GM18858 (cell line): ENCODE measurements around the gene RASSF7.
"Not testable (repeated sequence)": the region's sequence is repeated elsewhere in the genome, so short reads cannot be mapped to it uniquely, and the experiment has no call there.

Source experiments
- ATAC-seq: cut with Tn5 transposase; IDR thresholded peaks from one replicate; pipeline ENCODE4 v1.9.1; 2021; ENCODE audit not compliant: unreplicated experiment

The RASSF7 gene

DNA sequence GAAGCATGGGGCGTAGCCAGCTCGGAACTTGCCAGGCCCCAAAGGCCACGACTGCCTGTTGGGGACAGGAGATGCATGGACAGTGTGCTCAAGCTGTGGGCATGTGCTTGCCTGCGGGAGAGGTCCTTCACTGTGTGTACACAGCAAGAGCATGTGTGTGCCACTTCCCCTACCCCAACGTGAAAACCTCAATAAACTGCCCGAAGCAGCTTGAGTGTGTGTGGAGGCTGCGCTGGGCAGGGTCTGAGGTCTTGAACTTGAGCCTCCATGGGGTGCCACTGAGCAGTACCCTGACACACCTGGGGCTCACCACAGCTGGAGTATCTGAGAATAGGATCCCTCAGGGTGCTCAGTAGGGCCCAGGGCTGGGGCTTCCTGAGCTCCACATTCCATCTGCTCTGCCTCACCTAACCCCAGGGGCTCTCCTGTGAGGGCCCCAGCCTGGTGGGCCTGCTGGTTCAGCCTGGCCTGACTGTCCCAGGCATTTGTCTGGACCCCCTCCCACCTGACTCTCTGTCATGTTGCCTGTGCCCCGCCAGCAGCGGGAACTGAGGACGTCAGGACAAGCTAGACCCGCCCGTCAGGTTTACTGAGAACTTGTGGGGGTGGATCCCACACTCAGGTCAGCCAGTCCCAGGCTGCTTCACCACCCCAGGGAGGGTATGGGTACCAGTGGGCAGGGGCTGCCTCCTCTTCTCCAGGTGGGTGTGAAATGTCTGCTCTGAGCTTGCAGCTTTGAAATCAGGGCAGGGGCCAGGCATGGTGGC is 3.2 kb downstream of the RASSF7 start:
- ATAC-seq: no peak

DNA sequence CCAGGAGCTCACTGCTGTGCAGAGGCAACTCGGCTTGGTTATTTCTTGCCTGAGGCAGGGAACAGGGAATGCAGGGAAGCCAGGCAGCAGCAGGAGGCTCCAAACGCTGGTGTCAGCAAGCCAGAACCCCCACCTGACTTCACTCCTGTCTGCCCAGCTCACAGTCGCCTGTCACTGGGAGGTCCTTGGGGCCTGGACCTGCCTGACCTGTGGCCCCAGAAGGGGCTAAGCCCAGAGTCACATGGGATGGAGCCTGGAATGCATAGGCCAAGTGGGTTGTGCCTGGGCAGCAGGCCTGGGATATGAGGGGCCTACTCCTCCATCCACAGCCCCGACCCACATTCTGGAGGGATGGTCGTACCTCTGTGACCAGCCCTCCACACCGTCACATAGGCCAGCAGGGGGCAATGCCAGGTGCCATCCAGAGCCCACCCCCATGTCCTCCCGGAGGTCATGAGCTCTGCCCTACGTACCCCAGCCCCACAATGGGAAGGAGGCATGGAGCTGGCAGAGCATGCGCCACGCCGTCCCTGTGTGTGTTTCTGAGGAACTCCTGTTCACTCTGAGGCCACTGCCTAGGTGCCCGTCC is 5.2 kb downstream of the RASSF7 start:
- no peak for ATAC-seq

DNA sequence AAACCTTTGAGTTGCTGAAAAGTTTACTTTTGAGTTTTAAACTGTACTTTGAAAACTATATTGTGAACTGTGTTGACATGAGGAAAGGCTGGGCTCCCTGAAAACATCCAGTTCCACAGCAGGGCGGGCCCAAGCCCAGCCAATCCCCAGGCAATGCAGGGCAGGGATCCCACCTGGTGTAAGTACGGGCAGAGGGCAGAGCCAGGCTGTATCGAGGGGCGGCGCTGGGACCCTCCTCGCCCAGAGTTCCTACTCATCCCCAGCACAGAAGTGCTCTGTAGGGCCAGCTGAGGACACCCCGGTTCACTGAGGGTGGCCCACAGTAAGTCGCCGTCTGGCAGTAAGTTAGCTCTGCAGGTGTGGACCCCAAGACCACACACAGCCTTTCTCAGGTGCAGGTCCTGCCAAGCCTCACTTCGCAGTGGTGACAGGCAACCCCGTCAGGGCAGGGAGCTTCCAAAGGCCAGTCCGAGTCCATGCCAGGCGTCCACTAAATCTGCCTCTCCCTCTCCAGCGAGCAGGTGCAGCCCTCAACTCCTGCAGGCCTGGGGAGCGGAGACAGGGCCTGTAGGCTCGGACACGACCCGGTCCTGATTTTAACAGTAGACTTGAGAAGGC is 6.3 kb downstream of the RASSF7 start:
- no peak for ATAC-seq

DNA sequence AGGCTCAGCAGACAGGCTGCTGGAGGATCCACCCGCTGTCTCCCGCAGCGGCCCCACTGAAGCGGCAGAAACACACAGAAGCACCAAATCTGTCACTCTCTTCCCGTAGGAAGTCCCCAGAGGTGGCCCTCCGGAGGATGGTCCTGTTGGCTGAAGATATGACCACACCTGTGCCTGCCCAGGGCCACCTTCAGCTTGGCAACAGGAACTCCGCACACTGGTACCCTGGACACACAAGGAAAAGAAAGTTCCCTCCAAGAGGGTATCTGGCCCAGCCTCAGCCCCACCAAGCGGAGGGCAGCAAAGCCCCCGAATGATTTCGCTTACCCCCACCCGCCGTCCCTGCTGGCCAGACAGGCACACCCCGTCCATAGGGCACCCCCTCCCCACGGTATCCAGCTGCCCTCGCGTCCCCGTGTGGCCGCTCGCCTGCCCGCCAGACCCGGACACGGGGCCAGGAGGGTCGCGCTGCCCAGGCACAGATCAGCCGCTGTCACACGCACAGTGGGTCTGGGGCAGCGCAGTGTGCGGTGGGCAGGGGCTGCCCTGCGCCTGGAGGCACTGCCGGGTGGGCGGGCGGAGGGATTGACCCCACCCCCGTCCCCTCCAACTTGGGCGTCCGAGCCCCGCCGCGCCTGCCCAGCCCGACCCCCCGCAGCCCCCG is 7.0 kb downstream of the RASSF7 start:
- no peak for ATAC-seq

DNA sequence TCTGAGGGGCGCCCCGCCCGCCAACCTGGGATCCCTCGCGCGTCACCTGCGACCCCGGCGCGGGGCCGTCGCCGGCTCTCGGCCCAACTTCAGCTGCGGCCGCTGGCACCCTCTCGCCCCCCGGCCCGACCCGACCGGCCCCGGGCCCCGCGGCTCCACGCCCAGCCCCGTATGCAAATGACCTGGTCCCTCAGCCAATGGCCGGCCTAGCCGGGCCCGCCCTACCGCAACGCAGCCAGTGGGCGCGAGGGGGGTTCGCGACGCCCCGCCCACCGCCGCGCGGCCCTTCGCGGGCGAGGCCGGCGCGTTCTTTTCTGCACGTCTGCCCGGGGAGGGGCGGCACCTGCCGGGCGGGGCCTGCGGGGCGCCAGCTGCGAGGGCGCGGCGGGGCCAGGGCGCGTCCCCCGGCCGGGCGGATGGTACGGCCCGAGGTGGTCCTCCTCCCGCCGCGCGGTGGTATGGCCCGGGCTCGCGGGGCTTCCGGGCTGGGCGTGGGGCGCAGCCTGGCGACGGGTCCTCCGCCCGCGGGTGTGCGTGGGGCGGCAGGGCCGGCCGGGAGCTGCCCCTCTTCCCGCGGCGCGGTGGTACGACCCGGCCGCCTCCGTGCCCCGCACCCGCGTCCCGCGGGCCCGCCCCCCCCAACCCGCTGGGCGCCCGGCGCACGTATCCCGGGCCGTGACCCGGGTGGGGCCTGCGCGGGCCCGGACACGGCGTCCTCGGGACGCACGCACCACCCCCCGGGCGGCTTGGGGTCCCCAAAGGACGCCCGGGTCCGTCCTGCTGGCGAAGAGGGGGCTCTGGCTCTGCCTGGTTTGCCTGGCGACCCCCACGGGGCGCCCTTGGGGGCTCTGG is 7.8 kb downstream of the RASSF7 start:
- ATAC-seq: peak; percentile 74

DNA sequence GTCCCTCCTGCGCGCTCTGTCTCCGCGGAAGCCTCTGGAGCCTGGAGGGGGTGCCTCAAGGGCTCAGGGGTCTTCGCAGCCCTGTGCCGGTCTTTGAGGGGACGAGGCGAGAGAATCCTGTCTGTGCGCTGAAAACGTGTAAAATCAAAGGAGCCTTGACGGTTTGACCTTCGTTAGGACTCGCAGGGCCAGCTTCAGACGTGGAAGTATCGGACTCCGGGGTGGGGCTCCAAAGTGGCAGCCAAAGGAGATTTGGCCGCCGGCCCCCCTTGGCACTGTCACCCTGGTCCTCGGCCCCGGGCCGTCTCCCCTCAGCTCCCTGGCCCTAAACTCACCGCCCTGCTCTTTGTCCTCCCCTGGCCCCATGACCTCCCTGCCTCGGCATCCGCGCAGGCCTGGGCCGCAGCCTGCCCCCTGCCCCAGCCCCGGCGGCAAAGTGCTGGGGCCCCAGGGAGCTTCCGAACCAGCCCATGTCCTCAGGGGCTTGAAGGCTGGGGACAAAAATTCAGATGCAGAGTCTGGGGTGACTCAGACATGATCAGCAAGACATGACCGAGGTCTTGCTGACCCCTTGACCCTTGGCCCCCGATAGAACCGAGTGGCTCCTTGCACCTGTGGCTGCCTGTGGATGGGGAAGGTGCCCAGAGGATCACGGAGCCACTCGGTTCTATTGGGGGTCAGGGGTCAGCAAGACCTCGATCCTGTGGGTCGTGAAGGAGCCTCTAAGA is 8.6 kb downstream of the RASSF7 start:
- ATAC-seq: no peak

DNA sequence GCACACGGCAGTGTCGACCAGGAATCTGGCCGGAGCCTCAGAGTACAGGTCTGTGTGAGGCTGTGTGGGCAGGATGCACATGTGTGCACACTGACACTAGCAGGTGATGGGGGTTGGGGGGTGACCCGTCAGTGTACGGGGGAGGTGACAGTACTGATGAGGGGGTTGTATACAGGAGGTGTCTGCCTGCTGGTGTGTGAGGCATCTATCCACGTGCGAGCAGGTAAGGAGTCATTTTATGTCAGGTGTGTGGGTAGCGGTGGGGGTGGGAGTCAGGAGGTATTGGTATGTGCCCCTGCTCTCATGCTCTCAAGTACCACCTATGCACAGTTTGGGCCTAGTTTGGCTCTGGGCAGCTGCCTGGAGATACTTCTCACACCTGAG is 11.0 kb downstream of the RASSF7 start:
- no peak for ATAC-seq

DNA sequence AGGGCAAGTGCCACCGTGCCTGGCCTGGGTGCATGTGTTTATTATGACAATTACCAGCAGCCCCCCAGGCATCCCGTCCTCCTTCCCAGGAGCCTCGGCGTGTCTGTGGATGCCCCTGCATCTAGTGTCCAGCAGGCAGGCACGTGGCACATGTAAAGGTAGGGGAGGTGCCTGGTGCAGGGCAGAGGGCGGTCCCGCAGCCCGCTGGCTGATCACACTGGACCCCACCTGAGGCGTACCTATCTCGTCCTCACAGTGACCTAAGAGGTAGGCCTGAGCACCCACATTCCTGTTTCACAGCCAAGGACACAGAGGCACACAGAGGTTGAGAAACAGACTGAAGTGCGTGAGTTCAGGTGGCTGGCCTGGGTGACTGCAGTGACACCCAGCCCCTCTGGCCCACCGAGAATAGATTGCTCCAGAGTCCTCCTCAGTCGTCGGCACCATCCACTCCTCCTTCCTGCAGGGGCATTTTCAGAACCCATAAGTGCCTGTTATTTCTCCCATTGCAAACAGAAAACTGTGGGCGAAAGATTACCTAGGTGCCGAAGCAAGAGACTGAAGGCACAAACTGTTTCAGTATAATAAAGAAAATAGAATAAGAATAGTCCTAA is 12.5 kb downstream of the RASSF7 start:
- ATAC-seq: no peak

DNA sequence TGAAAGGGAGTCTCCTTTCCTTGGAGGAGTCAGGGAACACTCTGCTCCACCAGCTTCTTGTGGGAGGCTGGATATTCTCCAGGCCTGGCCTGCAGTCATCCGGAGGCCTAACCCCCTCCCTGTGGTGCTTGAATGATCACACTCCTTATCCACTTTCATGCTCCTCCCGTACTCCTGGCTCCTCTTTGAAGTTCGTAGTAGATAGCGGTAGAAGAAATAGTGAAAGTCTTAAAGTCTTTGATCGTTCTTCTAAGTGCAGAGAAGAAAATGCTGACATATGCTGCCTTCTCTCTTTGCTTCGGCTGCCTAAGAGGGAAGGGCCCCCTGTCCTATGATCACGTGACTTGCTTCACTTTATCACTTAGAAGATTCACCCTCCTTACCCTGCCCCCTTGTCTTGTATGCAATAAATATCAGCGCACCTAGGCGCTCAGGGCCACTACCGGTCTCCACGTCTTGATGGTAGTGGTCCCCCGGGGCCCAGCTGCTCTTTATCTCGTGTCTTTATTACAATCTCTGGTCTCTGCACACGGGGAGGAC is 13.3 kb downstream of the RASSF7 start:
- ATAC-seq: not testable (repeated sequence)

DNA sequence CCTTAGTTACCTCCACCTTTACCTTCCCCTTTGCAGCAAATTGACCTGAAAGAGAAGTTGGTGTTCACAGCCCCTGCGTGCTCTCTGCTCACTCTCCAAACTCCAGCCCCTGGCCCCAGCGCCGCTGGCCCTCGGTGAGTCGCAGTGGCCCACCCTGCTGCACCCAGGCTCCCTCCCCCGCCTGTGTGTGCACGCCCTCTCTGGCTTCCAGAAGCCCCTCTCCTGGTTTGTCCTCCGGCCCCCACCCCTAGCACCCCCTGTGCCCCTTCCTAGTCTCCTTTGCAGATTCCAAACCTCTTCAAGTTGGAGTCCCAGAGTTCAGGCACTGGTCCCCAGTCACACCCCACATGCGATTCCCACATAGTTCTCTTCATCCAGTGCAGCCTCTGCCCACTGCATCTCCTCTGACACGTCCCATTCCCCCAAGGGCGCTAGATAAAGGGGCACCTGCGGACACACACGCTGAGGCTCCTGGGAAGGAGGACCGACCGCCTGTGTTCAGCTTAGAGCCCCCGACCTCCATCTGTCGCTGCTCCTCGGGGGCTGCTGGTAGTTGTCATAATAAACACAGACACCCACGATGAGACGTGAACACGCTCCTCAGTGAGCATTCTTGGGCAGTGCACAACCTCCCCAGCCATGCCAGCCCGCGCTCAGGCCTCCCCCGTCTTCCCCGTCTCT is 14.0 kb downstream of the RASSF7 start:
- no peak for ATAC-seq

DNA sequence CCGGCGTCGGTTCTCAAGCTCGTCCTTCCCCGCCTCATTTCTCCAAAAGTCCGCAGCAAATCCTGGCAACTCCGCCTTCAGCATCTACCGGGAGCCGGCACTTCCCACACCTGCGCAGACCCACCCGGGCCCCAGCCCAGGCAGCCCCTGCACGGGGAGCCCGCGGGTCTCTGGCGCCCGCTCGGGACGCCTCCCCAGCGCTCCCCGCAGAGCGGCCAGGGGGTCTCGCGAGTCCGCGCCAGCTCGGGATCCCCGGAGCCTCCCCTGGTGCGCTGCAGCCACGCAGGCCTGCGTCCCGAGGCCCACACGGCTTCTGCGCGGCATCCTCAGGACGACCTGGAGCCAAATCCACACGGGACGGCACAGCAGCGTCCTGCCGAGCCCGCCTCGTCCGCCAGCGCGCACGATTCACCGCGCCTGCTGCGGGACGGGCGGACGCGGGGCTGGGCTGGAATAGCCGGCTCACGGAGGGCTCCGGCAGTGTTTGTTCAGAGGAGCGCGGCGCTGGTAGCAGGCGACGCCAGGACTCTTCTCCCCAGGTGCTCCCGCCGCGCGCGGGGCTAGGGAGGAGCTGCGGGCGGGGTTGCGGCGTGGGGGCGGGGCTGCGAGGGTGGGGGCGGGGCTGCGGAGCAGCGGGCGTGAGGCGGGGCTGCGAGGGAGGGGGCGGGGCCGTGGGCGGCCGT is 14.7 kb downstream of the RASSF7 start:
- ATAC-seq: peak; percentile 23

DNA sequence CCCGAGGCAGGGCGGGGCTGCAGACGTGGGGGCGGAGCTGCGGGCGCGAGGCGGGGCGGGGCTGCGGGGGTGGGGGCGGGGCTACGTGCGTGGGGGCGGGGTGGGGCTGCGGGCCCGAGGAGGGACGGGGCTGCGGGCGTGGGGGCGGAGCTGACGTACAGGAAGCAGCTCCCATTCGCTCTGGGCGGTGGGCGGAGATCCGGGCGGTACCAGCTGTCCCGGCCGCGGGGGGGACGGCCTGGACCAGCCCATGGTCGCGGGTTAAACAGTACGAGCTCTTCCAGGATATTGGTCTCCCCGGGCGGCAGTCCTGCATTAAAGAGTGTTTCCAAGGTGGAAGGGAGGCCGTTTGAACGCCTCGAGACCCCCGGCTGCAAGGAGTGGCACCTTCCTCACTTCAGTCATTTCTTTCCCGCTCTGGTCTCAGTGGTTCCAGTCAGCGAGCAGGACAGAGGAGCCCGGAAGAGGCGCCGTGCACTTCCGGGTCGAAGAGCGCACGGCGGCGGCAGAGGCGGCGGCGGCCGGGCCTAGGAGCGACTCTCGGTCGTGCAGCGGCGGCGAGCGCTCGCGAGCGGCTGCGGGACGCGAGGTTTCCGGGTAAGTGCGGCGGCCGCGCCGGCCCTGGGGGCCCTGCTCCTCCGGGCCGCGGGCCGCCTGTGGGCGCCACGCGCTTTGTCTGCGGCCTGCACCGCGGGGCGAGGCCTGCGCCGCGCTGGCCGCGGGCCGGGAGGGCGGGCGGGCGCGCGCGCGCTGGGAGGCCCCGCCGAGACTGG is 15.4 kb downstream of the RASSF7 start, which contains the start of gene PHRF1:
PHRF1 (plus strand) TSS at position 475 of the 773 bp plus-strand sequence. CDS start 5,043 bp downstream, outside the sequence.
- ATAC-seq: peak; percentile 77

DNA sequence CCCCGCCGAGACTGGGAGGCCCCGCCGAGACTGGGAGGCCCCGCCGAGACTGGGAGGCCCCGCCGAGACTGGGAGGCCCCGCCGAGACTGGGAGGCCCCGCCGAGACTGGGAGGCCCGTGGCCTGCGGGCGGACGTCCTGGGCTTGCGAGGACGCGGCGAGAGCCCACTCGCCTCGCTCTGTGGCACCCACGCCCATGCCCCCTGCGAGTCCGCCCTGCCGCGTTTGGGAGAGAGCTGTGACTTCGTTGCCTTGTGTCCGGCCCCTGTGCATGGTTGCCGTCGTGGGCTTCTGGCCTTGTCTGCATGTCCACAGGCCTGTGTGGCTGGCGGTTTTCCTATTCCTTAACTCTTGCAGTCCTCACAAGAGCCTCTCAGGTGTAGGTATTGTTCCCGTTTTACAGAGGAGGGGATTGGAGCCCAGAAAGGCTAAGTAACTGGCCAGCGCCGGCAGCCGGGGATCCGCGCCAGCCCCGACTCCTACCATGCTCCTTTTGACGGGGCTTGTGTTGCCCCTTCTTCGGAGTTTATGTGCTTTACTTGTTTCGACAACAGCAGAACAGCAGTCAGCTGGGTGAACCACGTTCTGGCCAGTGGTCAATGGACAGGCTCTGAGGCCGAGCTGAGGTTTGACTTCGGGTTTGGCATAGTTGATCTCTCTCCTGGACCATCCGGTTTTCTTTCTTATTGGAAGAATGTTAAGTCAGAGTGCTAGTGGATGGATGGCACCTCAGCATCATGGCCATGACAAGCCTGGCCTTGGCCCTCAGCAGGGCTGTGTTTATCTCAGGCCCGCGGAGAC is 16.2 kb downstream of the RASSF7 start:
- no peak for ATAC-seq

DNA sequence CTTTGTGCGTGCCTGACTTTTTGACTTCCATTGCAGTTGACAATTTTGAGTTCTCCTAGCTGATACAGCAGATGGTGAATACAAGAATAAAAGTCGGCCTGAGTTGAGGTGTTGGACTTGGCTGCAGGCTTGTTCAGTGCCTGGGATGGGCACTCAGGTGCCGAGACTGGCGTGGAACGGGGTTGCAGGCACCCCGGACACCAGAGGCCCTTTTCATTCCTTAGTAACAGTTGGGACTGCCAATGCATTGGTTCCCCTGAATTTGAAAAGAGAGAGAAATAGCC is 16.8 kb downstream of the RASSF7 start:
- no peak for ATAC-seq

DNA sequence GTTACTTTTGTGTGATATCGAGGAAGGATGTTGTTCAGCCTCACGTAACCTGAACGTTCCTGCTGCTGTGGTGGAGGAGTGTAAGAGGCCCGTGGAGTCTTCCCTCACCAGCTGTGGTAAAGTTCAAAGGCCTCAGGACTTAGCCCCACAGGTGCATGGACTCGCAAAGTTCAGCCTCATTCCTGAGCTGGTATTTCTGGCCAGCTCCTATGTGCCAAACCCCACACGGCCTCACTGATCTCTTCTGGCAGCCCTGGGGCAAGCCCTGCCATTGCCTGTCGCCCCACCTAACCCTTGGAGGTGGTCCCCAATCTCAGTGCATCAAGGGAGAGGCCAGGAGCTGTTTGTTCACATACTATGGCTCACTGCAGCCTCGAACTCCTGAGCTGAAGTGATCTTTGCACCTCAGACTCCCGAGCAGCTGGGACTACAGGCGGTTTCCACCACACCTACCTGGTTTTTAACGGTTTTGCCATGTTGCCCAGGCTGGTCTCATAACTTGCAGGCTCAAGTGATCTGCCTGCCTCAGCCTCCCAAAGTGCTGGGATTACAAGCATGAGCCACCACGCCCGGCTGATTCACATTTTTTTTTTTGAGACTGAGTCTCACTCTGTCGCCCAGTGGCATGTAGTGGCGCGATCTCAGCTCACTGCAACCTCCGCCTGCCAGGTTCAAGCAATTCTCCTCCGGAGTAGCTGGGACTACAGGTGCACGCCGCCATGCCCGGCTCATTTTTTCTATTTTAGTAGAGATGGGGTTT is 17.7 kb downstream of the RASSF7 start:
- no peak for ATAC-seq
